Activated effector memory CD4-positive, alpha-beta T cell treated with Interleukin-2 at 50 U/mL for 16 hours (primary cell): ENCODE measurements around the gene HNRNPH3.
A peak's percentile ranks its signal among the peaks of the same experiment; 100 is the strongest.
"Not testable (repeated sequence)": the region's sequence is repeated elsewhere in the genome, so short reads cannot be mapped to it uniquely, and the experiment has no call there.

ENCODE experiments used
- DNase-seq: peaks from one replicate; pipeline ENCODE4 v3.0.0-alpha.2; 2020

HNRNPH3 gene, protein sequence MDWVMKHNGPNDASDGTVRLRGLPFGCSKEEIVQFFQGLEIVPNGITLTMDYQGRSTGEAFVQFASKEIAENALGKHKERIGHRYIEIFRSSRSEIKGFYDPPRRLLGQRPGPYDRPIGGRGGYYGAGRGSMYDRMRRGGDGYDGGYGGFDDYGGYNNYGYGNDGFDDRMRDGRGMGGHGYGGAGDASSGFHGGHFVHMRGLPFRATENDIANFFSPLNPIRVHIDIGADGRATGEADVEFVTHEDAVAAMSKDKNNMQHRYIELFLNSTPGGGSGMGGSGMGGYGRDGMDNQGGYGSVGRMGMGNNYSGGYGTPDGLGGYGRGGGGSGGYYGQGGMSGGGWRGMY

GRCh38 chr10:68331455-68332258 is at the start of gene HNRNPH3:
Gene HNRNPH3 (plus strand): TSS chr10:68332064. CDS start chr10:68337222, 5,158 bp downstream.
- peak; percentile 98 for DNase-seq

DNA sequence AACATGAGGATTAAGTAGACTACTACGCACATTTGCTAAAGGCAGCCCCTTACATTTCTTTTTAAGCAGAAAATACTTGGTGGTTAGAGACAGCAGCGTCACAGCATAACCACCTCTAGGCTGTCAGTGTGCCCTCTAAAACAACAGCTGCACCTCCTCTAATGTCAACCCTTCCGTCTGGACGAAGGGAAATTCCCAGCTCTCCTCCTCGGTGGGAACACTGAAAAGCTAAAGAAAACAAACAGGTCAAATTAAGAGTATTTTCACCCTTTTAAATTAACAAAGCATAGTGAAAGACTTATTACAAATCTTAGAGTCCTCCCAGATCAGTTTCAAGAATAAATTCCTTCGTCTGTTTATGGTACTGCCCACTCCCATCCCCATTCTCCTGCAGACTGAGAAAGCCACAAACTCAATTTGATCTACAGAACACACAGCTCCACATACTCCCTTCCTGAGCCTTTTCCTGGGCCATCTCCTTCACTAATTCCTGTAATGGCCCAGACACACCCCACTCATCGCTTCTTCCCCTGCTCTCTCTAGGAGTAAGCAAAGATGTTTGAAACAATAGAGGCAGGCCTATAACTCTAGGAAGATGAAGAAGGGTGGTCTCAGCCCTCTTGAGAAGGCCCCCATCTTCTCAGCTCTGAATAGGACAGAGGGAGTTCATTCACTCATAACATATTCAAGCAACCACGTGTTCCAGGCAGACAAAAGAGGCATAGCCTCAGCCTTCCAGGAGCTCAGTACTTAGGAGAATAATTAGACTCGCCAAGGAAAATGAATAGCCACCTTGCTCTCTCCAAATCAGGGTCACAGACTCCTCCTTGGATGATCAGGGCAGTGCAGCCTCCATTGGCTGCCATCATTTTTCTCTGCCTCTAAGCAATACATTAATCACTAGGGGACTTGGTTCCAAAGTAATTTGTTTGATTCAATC is 47.5 kb upstream of the HNRNPH3 start:
- no peak for DNase-seq

GRCh38 chr10:68288717-68289116 is 43.1 kb upstream of the HNRNPH3 start:
- no peak for DNase-seq

GRCh38 chr10:68290736-68291135 is 41.1 kb upstream of the HNRNPH3 start:
- DNase-seq = no peak

DNA sequence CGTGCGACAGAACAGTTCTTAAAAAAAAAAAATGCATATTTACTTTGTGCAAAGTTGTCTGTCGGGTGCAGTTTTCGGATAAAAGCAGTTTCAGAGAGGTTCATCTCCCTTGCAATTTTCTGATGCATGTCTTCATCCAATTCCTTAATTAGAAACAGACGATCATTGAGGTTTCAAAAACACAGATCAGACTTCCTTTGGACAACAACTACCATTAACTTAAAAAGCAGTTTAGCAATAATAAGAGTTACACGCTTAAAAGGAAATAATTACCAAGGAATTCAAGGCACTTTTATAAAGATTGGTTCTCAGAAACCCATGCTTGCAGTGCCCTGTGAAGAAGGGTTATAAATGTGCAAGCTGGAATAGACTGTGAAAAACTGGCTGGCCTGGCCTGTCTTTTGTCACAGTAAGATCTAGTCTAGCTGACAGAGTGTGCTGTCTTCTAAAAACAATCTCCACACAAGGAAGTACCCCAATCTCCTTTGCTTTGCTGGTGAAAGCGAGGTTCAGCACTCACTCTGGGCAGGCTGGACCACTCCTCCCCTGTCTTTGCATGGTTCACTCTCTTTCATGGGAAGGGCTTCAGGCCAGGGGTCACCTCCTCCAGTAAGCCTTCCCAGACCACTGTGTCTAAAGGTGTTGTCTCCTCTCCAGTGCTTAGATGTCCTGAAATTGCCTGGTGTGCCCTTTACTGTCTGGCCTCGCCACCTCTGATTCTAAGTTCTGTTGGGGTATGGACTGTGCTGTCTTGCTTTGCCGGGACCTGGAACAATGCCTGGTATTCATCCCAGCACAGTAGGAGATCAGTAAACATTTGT is 34.8 kb upstream of the HNRNPH3 start:
- no peak for DNase-seq

DNA sequence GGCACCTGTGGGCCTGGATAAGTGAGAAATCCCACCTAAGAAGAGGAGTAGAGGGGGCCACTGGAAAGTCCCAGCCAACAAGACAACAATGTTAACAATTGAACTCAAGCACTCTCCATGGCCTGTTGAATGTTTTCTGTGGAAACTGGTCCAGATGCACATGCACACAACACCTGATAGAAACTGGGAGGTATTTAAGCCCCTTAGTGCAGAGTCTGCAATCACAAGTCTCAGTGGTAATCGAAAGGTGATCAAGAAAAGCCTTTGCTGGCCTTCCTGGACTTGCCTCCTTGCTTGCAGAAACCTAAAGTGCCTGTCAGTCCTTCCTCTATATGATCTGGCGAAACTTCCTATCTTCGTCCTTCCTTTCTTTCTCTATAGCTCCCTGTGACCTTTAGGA is 30.6 kb upstream of the HNRNPH3 start:
- no peak for DNase-seq

DNA sequence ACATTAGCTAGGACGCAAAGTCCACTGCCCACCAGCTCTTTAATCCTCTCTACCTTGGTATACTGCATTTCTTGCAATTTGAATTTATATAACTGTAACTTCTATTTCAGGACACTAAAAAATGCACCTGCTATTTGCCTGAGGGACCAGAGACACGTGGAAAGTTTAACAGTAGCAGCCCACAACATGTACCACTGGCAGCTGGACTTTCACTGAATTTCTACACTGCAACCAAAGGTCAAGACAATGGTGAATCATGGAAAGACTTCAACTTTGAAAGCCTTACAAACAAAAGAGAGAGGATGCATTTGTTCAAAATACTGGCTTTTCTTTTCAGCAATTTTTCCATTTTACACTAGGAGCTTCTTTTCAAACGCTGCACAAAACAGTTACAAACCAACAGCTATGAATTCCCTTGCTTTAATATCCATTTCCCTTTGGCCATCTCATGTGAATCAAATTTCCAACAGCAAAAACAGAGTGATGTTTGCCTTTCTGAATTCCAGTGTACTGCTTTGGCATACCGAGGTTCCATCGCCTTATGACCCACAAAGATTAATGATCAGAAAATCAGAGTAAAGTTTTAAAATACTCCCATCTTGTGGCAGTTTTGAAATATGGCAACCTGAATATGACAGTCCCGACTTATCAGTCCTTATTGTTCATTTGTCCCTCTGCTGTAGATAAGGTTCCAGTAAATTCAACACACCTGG is 29.9 kb upstream of the HNRNPH3 start:
- no peak for DNase-seq

DNA sequence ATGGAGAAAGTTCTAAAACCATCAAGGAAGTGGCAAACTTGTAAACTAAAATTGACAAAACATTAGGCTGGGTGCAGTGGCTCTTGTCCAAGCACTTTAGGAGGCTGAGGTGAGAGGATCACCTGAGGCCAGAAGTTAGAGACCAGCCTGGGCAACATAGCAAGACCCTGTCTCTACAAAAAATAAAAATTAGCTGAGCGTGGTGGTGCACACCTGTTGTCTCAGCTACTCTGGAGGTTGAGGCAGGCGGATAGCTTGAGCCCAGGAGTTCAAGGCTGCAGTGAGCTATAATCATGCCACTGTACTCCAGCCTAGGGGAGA is 29.4 kb upstream of the HNRNPH3 start:
- no peak for DNase-seq

DNA sequence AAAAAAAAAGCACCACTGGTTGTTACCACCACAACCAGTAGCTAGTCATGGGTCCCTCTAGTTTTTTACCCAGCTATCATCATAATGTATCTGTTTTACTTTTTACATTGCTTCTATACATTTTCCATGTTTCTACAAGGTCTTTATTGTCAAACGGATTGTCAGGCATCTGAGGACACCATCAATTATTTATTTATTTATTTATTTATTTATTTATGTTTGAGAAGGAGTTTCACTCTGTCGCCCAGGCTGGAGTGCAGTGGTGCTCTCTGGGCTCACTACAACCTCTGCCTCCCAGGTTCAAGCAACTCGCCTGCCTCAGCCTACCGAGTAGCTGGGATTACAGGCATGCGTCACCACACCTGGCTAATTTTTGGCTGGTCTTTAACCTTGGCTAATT is 29.0 kb upstream of the HNRNPH3 start:
- DNase-seq = no peak

DNA sequence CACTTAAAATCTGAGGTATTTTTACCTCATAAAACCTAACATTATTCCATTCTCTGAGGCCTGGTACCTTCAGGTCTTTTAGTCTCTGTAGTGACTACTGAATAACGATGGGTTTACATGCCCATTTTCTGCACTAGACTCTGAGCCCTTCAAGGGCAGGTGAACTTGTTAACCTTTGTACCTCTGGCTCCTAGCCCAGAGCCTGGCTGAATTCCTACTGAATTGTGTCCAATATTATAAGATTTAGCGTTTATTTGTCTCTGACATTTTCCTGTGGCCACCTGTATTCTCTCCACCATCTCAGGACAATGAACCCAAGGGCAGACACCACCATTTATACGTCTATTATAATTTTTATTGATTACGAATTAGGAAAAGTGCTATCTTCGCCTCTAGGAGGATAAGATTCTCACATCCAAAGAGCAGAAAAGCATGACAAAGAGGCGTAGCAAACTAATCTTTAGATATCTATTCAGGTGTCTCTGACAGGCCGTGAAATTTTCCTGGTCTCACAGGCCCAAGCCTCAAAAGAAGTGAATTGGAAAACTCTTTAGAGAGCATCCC is 27.9 kb upstream of the HNRNPH3 start:
- DNase-seq = no peak

- DNase-seq = no peak
Observed at GRCh38 chr10:68305854-68306253, 26.0 kb upstream of the HNRNPH3 start.

GRCh38 chr10:68310531-68310930 is 21.3 kb upstream of the HNRNPH3 start:
- no peak for DNase-seq

GRCh38 chr10:68314930-68315329 is 16.9 kb upstream of the HNRNPH3 start:
- not testable (repeated sequence) for DNase-seq

DNA sequence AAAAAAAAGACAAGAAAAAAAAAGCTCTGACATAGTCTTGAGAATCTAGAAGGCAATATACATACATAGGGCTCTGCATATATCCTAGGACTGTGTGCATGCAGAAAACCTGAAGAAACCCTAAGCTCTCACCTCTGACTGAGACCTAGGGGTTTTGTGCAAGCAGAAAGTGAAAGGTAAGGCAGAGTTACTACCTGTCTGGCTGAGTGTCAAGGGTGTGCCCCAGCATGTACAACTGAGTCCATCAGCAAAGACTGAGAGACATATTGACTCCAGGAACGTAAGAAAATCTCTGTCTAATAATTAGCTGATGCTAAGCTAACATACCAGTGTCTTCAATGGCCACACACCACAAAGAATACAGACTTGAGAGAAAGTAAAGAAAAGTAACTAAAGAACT is 16.3 kb upstream of the HNRNPH3 start:
- DNase-seq = no peak

DNA sequence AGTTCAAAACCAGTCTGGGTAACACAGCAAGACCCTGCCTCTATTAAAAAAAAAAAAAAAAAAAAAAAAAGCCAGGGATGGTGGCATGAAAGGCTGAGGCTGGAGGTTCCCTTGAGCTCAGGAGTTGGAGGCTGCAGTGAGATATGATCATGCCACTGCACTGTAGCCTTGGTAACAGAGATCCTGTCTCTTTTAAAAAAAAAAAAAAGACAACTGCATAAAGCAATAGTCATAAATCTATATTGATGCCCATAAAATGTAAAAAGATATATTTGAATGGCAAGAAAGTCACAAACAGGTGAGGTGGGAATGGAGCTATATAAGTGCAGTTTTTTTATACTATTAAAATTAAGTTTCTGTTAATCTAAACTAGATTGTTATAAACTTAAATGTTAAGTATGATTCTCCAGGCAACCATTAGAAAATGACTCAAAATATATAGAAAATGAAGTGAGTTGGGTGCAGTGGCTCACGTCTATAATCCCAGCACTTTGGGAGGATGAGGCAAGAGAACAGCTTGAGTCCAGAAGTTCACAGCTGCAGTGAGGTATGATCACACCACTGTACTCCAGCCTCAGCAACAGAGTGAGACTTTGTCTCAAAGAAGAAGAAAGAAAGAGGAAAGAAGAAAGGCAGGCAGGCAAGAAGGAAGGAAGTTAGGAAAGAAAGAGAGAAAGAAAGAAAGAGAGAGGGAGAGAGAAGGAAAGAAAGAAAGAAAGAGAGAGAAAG is 13.4 kb upstream of the HNRNPH3 start:
- no peak for DNase-seq

DNA sequence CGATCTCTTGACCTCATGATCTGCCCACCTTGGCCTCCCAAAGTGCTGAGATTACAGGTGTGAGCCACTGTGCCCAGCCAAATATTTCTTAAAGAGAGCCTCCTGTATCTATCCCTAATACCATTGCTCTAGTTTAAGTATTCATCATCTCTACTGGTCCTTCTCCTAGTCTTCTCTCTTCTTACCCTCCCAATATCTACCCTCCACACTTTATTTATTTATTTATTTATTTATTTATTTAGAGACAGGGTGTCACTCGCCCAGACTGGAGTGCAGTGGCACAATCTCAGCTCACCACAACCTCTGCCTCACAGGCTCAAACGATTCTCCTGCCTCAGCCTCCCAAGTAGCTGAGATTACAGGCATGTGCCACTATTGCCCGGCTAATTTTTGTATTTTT is 7.5 kb upstream of the HNRNPH3 start:
- DNase-seq = not testable (repeated sequence)

- DNase-seq = no peak
Observed at GRCh38 chr10:68327889-68328786, 3.7 kb upstream of the HNRNPH3 start.

DNA sequence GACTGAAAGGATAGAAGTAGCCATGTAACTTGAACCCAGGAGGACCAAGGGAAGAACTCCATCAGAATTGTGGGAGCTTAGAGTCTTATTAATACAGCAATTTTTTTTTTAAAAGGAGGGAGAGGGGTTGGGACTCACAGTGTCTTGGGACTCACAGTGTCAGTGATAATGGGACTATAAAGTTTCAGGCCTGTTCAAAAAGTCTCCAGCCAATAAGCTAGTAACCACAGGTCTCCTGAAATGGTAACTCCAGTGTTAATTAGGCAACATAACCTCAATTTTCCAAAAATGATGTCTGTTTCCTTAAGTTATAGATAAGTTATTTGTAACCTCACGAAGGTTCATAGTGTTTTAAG is 2.4 kb upstream of the HNRNPH3 start:
- DNase-seq = no peak

DNA sequence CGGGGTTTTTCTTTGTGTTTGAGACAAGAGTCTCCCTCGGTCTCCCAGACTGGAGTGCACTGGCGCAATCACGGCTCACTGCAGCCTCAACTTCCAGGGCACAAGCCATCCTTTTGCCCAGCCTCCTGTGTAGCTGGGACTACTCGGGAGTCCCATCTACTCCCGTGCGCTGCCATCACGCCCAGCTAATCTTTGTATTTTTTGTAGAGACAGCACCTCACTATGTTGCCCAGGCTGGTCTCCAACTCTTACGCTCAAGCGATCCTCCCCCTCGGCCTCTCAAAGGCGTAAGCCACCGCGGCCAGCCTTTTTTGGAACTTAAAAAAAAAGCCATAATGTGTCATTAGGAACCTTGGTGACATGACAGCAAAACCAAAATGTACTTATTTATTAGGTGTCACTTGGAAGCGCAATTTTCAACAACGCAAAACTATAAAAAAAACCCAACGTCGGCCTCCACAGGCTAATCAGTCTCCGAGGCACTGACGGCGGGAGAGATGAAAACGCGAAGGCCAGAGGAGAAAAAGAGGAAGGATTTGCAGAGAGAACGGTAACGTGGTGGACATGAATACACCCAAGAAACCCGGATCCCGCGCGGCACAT is 911 bp upstream of the HNRNPH3 start:
- DNase-seq = no peak
